Hepatocyte (in vitro differentiated cells): Measurements from ENCODE around the gene LATS1.

Source experiments
- CTCF ChIP-seq: fragments of 200-600 bp; sonication (generic); IDR thresholded peaks from 2 replicates; pipeline ENCODE4 v1.5.1; 2016; ENCODE audit warnings: antibody characterized with exemption, mild to moderate bottlenecking; ENCODE audit not compliant: poor library complexity
- EZH2 ChIP-seq: fragments of 200-600 bp; sonication (generic); IDR thresholded peaks from 2 replicates; pipeline ENCODE4 v1.6.1; 2016; ENCODE audit warnings: antibody characterized with exemption, mild to moderate bottlenecking, borderline replicate concordance

- TF ChIP-seq CTCF (no peak), EZH2 (no peak)
Observed at GRCh38 chr6:149756261-149756636, 38.3 kb upstream of the LATS1 start.
